ENCODE measurements around the gene FAIM2. TPM values are rescaled to one million over a fixed set of nuclear protein-coding genes. Genes with fewer than 3 reads are reported as not detected.
"Not testable (repeated sequence)": the region's sequence is repeated elsewhere in the genome, so short reads cannot be mapped to it uniquely, and the experiment has no call there.

FAIM2 gene
- total and polyA plus RNA-seq, 2 donors from 2014 or later = 1.3 to 5.5 TPM

- Histone ChIP-seq H3K27me3 (ENCODE audit: control insufficient read depth, insufficient read depth, low read length) (no peaks in the 10 kb centered on the region), H3K4me3 (ENCODE audit: low read length in 3 of 3) (no peak overlapping the region), H3K9me3 (ENCODE audit: control insufficient read depth in 2 of 3, insufficient read depth in 1 of 3, low read length in 3 of 3) (peaks cover 0 to 11% (median 0%) of the 10 kb centered on the region in 3 donors), H3K36me3 (ENCODE audit: control insufficient read depth in 2 of 3, insufficient read depth in 3 of 3, low read length in 3 of 3) (peaks cover 0 to 12% (median 2%) of the 10 kb centered on the region in 3 donors), H3K9ac (ENCODE audit: low read length in 3 of 3) (no peak overlapping the region), H3K27ac (ENCODE audit: low read depth in 2 of 2, low read length in 2 of 2) (no peak overlapping the region), H3K4me1 (ENCODE audit: control insufficient read depth in 2 of 3, insufficient read depth in 2 of 3, low read depth in 1 of 3, low read length in 3 of 3) (peaks cover 0 to 3% (median 0%) of the 10 kb centered on the region in 3 donors)
- intact Hi-C loops (cut with DNase I) = no loop called here
- peak in 1 of 5 donors; percentile 75 for DNase-seq
- FAIRE-seq = no peak
- no peak for TF ChIP-seq CTCF (IDR thresholded peaks at IDR 0.05; ENCODE audit: borderline replicate concordance, extremely low read depth, insufficient read depth)
These were observed 22.8 kb downstream of the FAIM2 start for GRCh38 chr12:49880756-49881414.

- H3K4me1 ChIP-seq (ENCODE audit: control insufficient read depth in 2 of 3, insufficient read depth in 2 of 3, low read depth in 1 of 3, low read length in 3 of 3); H3K4me3 ChIP-seq (ENCODE audit: low read length in 3 of 3); H3K27ac ChIP-seq (ENCODE audit: low read depth in 2 of 2, low read length in 2 of 2); H3K27me3 ChIP-seq (ENCODE audit: control insufficient read depth, insufficient read depth, low read length); intact Hi-C loops (cut with DNase I); DNase-seq; FAIRE-seq; H3K9ac ChIP-seq (ENCODE audit: low read length in 3 of 3): not testable (repeated sequence)
- Histone ChIP-seq H3K36me3 (ENCODE audit: control insufficient read depth in 2 of 3, insufficient read depth in 3 of 3, low read length in 3 of 3) (peaks cover 0 to 12% (median 2%) of the 10 kb centered on the region in 3 donors), H3K9me3 (ENCODE audit: control insufficient read depth in 2 of 3, insufficient read depth in 1 of 3, low read length in 3 of 3) (peaks cover 0 to 11% (median 0%) of the 10 kb centered on the region in 3 donors)
These were observed 24.6 kb downstream of the FAIM2 start for GRCh38 chr12:49879065-49879464.

GRCh38 chr12:49878021-49878420 lies 25.7 kb downstream of the FAIM2 start:
- FAIRE-seq (no peak), DNase-seq (no peak)
- no peak overlapping the region for H3K27ac ChIP-seq (ENCODE audit: low read depth in 2 of 2, low read length in 2 of 2)
- H3K9ac ChIP-seq (ENCODE audit: low read length in 3 of 3) = no peak overlapping the region
- H3K4me1 ChIP-seq (ENCODE audit: control insufficient read depth in 2 of 3, insufficient read depth in 2 of 3, low read depth in 1 of 3, low read length in 3 of 3) = peaks cover 0 to 16% (median 13%) of the 10 kb centered on the region in 3 donors
- H3K27me3 ChIP-seq (ENCODE audit: control insufficient read depth, insufficient read depth, low read length) = no peaks in the 10 kb centered on the region
- peaks cover 0 to 12% (median 2%) of the 10 kb centered on the region in 3 donors for H3K36me3 ChIP-seq (ENCODE audit: control insufficient read depth in 2 of 3, insufficient read depth in 3 of 3, low read length in 3 of 3)
- peaks cover 0 to 11% (median 0%) of the 10 kb centered on the region in 3 donors for H3K9me3 ChIP-seq (ENCODE audit: control insufficient read depth in 2 of 3, insufficient read depth in 1 of 3, low read length in 3 of 3)
- intact Hi-C loops (cut with DNase I) = no loop called here
- no peak overlapping the region for H3K4me3 ChIP-seq (ENCODE audit: low read length in 3 of 3)
- TF ChIP-seq CTCF (IDR thresholded peaks at IDR 0.05; ENCODE audit: borderline replicate concordance, extremely low read depth, insufficient read depth) = no peak

GRCh38 chr12:49877066-49877465 lies 26.6 kb downstream of the FAIM2 start:
- FAIRE-seq (no peak), DNase-seq (peak in 1 of 5 donors; percentile 29)
- H3K4me1 ChIP-seq (ENCODE audit: control insufficient read depth in 2 of 3, insufficient read depth in 2 of 3, low read depth in 1 of 3, low read length in 3 of 3) = peaks cover 0 to 21% (median 17%) of the 10 kb centered on the region in 3 donors
- H3K9ac ChIP-seq (ENCODE audit: low read length in 3 of 3) = no peak overlapping the region
- intact Hi-C loops (cut with DNase I) = no loop called here
- H3K27me3 ChIP-seq (ENCODE audit: control insufficient read depth, insufficient read depth, low read length) = no peaks in the 10 kb centered on the region
- H3K36me3 ChIP-seq (ENCODE audit: control insufficient read depth in 2 of 3, insufficient read depth in 3 of 3, low read length in 3 of 3) = peaks cover 0 to 12% (median 2%) of the 10 kb centered on the region in 3 donors
- no peak overlapping the region for H3K27ac ChIP-seq (ENCODE audit: low read depth in 2 of 2, low read length in 2 of 2)
- no peak overlapping the region for H3K4me3 ChIP-seq (ENCODE audit: low read length in 3 of 3)
- TF ChIP-seq CTCF (IDR thresholded peaks at IDR 0.05; ENCODE audit: borderline replicate concordance, extremely low read depth, insufficient read depth) = no peak
- H3K9me3 ChIP-seq (ENCODE audit: control insufficient read depth in 2 of 3, insufficient read depth in 1 of 3, low read length in 3 of 3) = peaks cover 0 to 11% (median 0%) of the 10 kb centered on the region in 3 donors

Measured in kidney (tissue), 14 donors.